ENCODE results near the gene GIPC2. TPM values are rescaled to one million over a fixed set of nuclear protein-coding genes. Genes with fewer than 3 reads are reported as not detected.

The GIPC2 gene
- total and polyA plus RNA-seq, 11 donors, result 0.99 to 4.0 (median 2.5) TPM

DNA sequence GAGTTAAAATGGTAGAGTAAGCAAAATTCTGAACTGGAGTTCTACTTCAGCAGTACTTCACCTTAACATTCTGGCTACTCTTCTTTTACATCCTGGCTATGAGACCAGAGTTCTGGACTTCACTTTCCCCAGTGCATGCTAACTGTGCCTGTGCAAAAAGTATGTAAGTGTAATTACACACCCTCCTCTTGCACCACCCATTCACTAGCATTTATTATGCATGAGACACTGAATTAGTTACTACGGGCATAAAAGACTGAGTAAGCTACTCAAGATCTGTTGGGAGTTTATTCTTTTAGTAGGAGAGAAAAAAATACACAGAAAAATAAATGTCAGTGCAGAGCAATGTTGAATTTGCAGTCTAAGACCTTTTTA, 87.2 kb downstream of the GIPC2 start:
- no peaks in the 10 kb centered on the region for H3K36me3 ChIP-seq
- no peak for ATAC-seq
- no peak for DNase-seq
- no peak overlapping the region for H3K4me3 ChIP-seq
- intact Hi-C loops (cut with DNase I), result loop anchor here in 4 of 10 donors (5.0 to 10.0 kb wide), 3 partner anchors 469 to 542 kb away; no protein-coding TSS in a partner anchor
- TF ChIP-seq, protein P1, sequence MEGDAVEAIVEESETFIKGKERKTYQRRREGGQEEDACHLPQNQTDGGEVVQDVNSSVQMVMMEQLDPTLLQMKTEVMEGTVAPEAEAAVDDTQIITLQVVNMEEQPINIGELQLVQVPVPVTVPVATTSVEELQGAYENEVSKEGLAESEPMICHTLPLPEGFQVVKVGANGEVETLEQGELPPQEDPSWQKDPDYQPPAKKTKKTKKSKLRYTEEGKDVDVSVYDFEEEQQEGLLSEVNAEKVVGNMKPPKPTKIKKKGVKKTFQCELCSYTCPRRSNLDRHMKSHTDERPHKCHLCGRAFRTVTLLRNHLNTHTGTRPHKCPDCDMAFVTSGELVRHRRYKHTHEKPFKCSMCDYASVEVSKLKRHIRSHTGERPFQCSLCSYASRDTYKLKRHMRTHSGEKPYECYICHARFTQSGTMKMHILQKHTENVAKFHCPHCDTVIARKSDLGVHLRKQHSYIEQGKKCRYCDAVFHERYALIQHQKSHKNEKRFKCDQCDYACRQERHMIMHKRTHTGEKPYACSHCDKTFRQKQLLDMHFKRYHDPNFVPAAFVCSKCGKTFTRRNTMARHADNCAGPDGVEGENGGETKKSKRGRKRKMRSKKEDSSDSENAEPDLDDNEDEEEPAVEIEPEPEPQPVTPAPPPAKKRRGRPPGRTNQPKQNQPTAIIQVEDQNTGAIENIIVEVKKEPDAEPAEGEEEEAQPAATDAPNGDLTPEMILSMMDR (IDR thresholded peaks at IDR 0.05), result no peak
- no peak for TF ChIP-seq POLR2A (IDR thresholded peaks at IDR 0.05)
- WGBS, 4 donors, result 81 to 84% (median 82%) methylated on average over 1 of the region's 1 CpG
- no peaks in the 10 kb centered on the region for H3K9me3 ChIP-seq
- no peaks in the 10 kb centered on the region for H3K4me1 ChIP-seq
- no peaks in the 10 kb centered on the region for H3K27me3 ChIP-seq
- no peak overlapping the region for H3K27ac ChIP-seq

DNA sequence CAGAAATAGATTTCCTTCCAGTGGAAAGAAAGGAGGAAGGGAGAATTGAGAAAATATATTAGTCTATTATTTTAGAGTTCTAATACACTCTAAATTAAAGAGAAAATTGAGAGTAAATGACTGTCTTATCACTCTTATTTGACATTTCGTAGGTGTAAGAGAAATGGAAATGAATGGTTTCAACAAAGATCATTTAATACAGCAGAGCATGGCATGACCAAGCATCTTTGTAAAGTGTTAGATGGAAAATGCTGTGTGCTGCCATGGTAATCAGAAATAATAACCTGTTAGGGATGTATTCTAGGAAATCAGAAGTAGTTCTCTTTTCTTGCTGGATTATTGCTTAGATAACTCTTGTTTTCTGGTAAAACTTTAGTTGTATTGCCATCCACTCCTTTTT, 90.9 kb downstream of the GIPC2 start:
- H3K27ac ChIP-seq, result no peak overlapping the region
- TF ChIP-seq POLR2A (IDR thresholded peaks at IDR 0.05), result no peak
- TF ChIP-seq, protein P1 (IDR thresholded peaks at IDR 0.05), result no peak
- no peaks in the 10 kb centered on the region for H3K36me3 ChIP-seq
- H3K9me3 ChIP-seq, result no peaks in the 10 kb centered on the region
- 85 to 90% (median 86%) methylated on average over 1 of the region's 1 CpG for WGBS, 4 donors
- no peaks in the 10 kb centered on the region for H3K4me1 ChIP-seq
- DNase-seq (no peak), ATAC-seq (no peak)
- no peaks in the 10 kb centered on the region for H3K27me3 ChIP-seq
- intact Hi-C loops (cut with DNase I), result loop anchor here in 1 of 10 donors (10.0 kb wide), 1 partner anchor 538 kb away; no protein-coding TSS in a partner anchor
- no peak overlapping the region for H3K4me3 ChIP-seq

DNA sequence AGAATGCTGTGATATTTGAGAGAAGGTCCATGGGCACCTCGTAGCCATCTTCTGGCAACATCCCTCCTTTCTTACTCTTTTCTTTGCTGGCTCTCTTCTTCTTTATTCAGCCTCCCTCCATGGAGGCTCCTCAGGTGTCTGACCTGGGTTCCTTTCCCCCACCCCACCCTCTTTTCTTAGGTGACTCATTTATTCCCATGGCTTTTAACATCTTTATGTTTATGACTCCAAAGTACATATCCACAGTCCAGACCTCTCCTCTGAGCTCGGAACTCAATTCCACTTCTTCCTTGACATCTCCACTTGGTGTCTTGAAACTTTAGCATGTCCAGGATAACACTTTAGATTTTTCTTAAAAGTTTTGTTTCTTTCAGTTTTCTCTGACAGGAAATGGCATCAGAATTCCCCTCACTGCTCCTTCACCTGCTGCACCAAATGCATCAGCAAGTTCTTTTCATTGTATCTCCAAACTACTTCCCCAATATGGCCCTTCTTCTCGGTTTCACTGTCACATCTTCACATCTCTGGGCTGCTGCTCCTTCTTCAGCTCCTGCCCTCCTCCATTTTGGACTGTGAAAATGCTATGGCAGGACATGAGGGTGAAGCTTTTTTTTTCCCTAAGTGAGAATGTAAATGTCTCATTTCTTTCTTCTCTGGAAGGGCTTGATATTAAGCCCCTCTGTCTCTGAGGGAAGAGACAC, 95.9 kb downstream of the GIPC2 start:
- H3K4me1 ChIP-seq, result peaks cover 0 to 9% (median 0%) of the 10 kb centered on the region in 12 donors
- H3K4me3 ChIP-seq, result no peak overlapping the region
- H3K27me3 ChIP-seq, result no peaks in the 10 kb centered on the region
- no peak for DNase-seq
- no peak for ATAC-seq
- H3K9me3 ChIP-seq, result no peaks in the 10 kb centered on the region
- TF ChIP-seq POLR2A (IDR thresholded peaks at IDR 0.05), result no peak
- TF ChIP-seq, protein P1 (IDR thresholded peaks at IDR 0.05), result no peak
- WGBS, 4 donors, result 85 to 91% (median 90%) methylated on average over 3 of the region's 3 CpGs
- H3K36me3 ChIP-seq, result no peaks in the 10 kb centered on the region
- intact Hi-C loops (cut with DNase I), result loop anchor here in 3 of 10 donors (5.0 to 10.0 kb wide), 4 partner anchors 463 to 536 kb away; no protein-coding TSS in a partner anchor
- H3K27ac ChIP-seq, result no peak overlapping the region

DNA sequence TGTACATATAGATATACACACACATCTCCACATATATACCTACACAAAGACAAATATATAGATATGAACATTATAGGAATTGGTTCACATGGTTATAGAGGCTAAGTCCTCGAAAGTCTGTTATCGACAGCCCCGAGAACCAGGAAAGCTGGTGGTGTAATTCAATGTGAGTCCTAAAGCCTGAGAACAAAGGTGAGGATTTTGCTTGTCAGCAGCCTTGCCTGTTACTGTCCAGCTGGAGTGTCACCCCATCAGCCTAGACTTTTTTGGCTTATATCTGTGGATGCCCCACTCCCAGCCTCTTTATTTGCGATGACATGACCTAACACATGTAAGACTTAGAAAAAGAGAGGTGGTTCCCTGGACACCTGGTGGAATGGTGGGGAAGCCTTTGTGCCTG, 97.0 kb downstream of the GIPC2 start:
- H3K36me3 ChIP-seq, result no peaks in the 10 kb centered on the region
- peak overlapping the region in 2 of 12 donors; percentile 6 to 21 for H3K4me3 ChIP-seq
- 74 to 94% (median 78%) methylated on average over 4 of the region's 4 CpGs for WGBS, 4 donors
- DNase-seq, result no peak
- H3K27ac ChIP-seq, result no peak overlapping the region
- H3K9me3 ChIP-seq, result no peaks in the 10 kb centered on the region
- peaks cover 0 to 9% (median 0%) of the 10 kb centered on the region in 12 donors for H3K4me1 ChIP-seq
- ATAC-seq, result no peak
- intact Hi-C loops (cut with DNase I), result loop anchor here in 3 of 10 donors (5.0 to 10.0 kb wide), 4 partner anchors 462 to 535 kb away; no protein-coding TSS in a partner anchor
- no peaks in the 10 kb centered on the region for H3K27me3 ChIP-seq
- no peak for TF ChIP-seq POLR2A (IDR thresholded peaks at IDR 0.05)
- TF ChIP-seq, protein P1 (IDR thresholded peaks at IDR 0.05), result no peak

Data from heart left ventricle (tissue), 16 donors.